ENCODE measurements around the gene GPR63. TPM values are rescaled to one million over a fixed set of nuclear protein-coding genes. Genes with fewer than 3 reads are reported as not detected.

Gene GPR63
- total RNA-seq, 4 donors from 2014 or later = 0.11 to 0.95 (median 0.80) TPM

GRCh38 chr6:96872976-96873375 lies 35.7 kb upstream of the GPR63 start:
- 80 to 89% methylated on average over 1 of the region's 1 CpG for WGBS, 2 donors
- DNase-seq = no peak
- TF ChIP-seq POLR2A (IDR thresholded peaks at IDR 0.05) = no peak
- no peak for TF ChIP-seq CTCF (IDR thresholded peaks at IDR 0.05)
- Histone ChIP-seq H3K36me3 (no peaks in the 10 kb centered on the region), H3K27me3 (no peaks in the 10 kb centered on the region), H3K4me3 (no peak overlapping the region), H3K4me1 (no peaks in the 10 kb centered on the region), H3K27ac (no peak overlapping the region), H3K9me3 (no peaks in the 10 kb centered on the region)
- intact Hi-C loops (cut with DNase I) = no loop called here

- Histone ChIP-seq H3K9me3 (no peaks in the 10 kb centered on the region), H3K36me3 (no peaks in the 10 kb centered on the region), H3K27ac (no peak overlapping the region), H3K27me3 (no peaks in the 10 kb centered on the region), H3K4me1 (no peaks in the 10 kb centered on the region), H3K4me3 (no peak overlapping the region)
- DNase-seq = no peak
- whole genome bisulfite sequencing, 2 donors = 83 to 89% methylated on average over 3 of the region's 3 CpGs
- intact Hi-C loops (cut with DNase I) = no loop called here
- no peak for TF ChIP-seq CTCF (IDR thresholded peaks at IDR 0.05)
Observed at GRCh38 chr6:96865055-96865405, 27.8 kb upstream of the GPR63 start.

- no peak for DNase-seq
- Histone ChIP-seq H3K27ac (no peak overlapping the region), H3K4me3 (no peak overlapping the region), H3K9me3 (no peaks in the 10 kb centered on the region), H3K36me3 (no peaks in the 10 kb centered on the region), H3K27me3 (no peaks in the 10 kb centered on the region), H3K4me1 (no peaks in the 10 kb centered on the region)
- TF ChIP-seq CTCF (IDR thresholded peaks at IDR 0.05) (no peak), POLR2A (IDR thresholded peaks at IDR 0.05) (no peak)
- intact Hi-C loops (cut with DNase I) = no loop called here
- 53 to 68% methylated on average over 3 of the region's 3 CpGs for WGBS, 2 donors
Observed at GRCh38 chr6:96864216-96865054, 27.2 kb upstream of the GPR63 start.

GRCh38 chr6:96862560-96862959 lies 25.3 kb upstream of the GPR63 start:
- intact Hi-C loops (cut with DNase I) = no loop called here
- Histone ChIP-seq H3K36me3 (no peaks in the 10 kb centered on the region), H3K27ac (no peak overlapping the region), H3K4me3 (no peak overlapping the region), H3K27me3 (no peaks in the 10 kb centered on the region), H3K9me3 (no peaks in the 10 kb centered on the region), H3K4me1 (no peaks in the 10 kb centered on the region)
- WGBS, 2 donors = 50 to 75% methylated on average over 1 of the region's 1 CpG
- DNase-seq = no peak
- TF ChIP-seq POLR2A (IDR thresholded peaks at IDR 0.05) (no peak), CTCF (IDR thresholded peaks at IDR 0.05) (no peak)

- Histone ChIP-seq H3K4me3 (no peak overlapping the region), H3K27me3 (no peaks in the 10 kb centered on the region), H3K27ac (no peak overlapping the region), H3K9me3 (no peaks in the 10 kb centered on the region), H3K4me1 (no peaks in the 10 kb centered on the region), H3K36me3 (no peaks in the 10 kb centered on the region)
- TF ChIP-seq POLR2A (IDR thresholded peaks at IDR 0.05) (no peak), CTCF (IDR thresholded peaks at IDR 0.05) (no peak)
- DNase-seq = no peak
- intact Hi-C loops (cut with DNase I) = no loop called here
Observed at GRCh38 chr6:96861588-96861987, 24.3 kb upstream of the GPR63 start.

All from esophagus squamous epithelium (tissue), 5 donors.